ENCODE data around the gene CEP120.
"Not testable (repeated sequence)": the region's sequence is repeated elsewhere in the genome, so short reads cannot be mapped to it uniquely, and the experiment has no call there.

The CEP120 gene

GRCh38 chr5:123423278-123424149 is at the start of gene CEP120:
Gene CEP120 (minus strand): TSS chr5:123423403. CDS start chr5:123422998, 405 bp downstream.
- peak within 1 kb of the TSS; percentile 65 to 93 (median 79) for H3K4me3 ChIP-seq

DNA sequence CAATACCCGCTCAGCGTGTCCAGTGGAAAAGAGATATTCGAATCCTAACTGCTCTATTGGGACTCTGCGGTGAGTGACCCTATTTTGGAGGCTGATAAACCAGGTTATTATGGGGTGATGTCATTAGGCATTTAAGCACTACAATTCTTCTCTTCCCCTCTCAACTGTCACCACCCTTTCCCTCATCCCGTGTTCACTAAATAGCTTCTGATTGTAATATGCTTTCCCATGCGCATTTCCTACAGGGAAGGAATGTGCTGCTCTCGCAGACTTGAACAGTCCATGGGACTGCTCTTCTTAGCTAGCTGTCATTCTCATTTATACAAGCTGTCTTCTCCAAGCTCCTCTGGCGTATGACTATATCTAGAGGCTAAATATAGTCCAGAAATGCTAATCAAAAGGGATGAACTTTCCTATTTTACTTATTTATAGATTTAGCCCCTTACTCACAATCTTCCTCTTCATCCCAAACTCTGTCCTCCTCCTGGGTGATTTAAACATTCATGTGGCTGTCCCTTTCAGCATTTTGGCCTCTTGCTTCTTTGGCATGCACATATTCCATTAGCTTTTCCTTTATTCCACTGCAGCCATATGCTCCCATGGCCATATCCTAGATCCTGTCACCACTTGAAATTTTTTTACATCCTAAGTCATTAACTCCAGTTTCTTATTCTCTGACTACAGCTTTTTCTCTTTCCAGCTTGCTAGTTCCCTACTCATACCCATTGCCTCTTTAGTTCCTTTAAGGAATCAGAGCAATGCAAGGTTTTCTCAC is 49.1 kb upstream of the CEP120 start:
- Histone ChIP-seq H3K4me3 (no peak overlapping the region), H3K27ac (no peak overlapping the region)

More at GRCh38 chr5:123423278-123424149, at the start of gene CEP120:
- H3K27ac ChIP-seq, result peak within 1 kb of the TSS; percentile 82 to 97 (median 92)

- H3K27ac ChIP-seq, result no peak overlapping the region
Measured at GRCh38 chr5:123471385-123471784, 48.2 kb upstream of the CEP120 start.

DNA sequence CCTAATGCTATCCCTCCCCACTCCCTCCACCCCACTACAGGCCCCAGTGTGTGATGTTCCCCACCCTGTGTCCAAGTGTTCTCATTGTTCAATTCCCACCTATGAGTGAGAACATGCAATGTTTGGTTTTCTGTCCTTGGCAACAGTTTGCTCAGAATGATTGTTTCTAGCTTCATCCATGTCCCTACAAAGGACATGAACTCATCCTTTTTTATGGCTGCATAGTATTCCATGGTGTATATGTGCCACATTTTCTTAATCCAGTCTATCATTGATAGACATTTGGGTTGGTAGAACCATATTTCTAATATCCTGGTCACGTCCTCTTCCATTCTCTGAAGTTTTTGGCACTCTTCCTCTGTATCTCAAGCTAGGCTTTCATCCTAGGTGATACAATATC is 43.6 kb upstream of the CEP120 start:
- H3K4me3 ChIP-seq, H3K27ac ChIP-seq: not testable (repeated sequence)

More at GRCh38 chr5:123471385-123471784, 48.2 kb upstream of the CEP120 start:
- H3K4me3 ChIP-seq, result no peak overlapping the region

DNA sequence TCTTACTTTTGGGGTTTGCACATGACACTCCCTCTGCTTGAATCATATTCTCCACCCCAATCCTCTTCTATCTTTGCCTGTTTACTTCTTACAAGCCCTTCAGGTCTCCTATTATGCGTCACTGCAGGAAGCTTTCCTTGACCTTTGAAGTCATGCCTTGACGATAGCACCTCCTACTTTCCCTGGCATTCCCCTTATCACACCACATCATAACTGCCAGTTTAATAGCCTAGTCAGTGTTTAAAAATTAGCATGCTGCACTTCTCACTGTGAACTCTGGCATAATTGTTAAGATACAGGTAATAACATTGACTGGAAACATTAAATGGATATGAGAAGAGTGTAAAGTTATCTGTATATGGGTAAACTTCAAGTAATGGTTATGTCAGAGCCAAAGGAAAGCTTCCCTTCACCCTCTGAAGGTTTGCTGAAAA is 37.1 kb upstream of the CEP120 start:
- Histone ChIP-seq H3K4me3 (no peak overlapping the region), H3K27ac (no peak overlapping the region)

GRCh38 chr5:123458994-123459393 is 35.8 kb upstream of the CEP120 start:
- H3K27ac ChIP-seq, H3K4me3 ChIP-seq: not testable (repeated sequence)

DNA sequence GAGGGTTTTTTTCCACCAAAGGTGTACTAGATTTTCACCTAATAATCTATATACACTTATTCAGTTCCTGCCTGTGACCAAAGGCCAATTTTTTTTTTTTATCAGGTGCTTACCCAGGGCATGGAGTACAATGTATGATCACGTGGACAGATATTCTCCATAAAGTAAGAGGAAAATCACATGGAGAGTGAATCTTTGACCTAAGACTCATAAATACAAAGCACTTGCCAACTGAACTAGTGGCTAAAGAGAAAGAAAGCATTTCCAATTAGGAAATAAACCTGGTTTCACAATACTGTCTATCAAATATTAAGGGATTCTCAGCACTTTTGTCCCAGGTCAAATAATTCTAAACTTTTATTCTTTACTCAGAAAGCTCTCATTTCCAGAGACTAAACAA is 33.0 kb upstream of the CEP120 start:
- Histone ChIP-seq H3K4me3 (no peak overlapping the region), H3K27ac (no peak overlapping the region)

- no peak overlapping the region for H3K4me3 ChIP-seq
- no peak overlapping the region for H3K27ac ChIP-seq
Measured at GRCh38 chr5:123455640-123456039, 32.4 kb upstream of the CEP120 start.

GRCh38 chr5:123455095-123455494 is 31.9 kb upstream of the CEP120 start:
- H3K4me3 ChIP-seq, result no peak overlapping the region
- no peak overlapping the region for H3K27ac ChIP-seq

GRCh38 chr5:123454259-123454911 is 31.2 kb upstream of the CEP120 start:
- no peak overlapping the region for H3K4me3 ChIP-seq
- no peak overlapping the region for H3K27ac ChIP-seq

DNA sequence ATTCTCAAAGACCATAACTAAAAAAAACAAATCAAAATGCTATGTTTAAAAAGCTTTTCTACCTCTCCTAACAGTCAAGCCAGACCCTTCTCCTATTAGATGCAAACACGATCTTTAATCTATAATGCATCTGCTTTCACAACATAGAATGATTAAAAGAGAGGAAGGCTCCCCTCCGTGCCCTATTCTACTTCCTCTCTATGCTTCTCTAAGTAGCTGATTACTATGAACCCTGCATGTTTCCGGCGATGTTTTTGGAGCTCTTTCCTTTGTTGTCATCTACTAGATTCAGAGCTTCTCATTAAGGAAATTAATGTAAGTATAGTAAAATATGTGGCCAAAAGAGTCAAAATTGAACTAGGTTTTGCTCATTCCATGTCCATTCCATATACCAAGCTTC is 29.2 kb upstream of the CEP120 start:
- Histone ChIP-seq H3K4me3 (no peak overlapping the region), H3K27ac (no peak overlapping the region)

DNA sequence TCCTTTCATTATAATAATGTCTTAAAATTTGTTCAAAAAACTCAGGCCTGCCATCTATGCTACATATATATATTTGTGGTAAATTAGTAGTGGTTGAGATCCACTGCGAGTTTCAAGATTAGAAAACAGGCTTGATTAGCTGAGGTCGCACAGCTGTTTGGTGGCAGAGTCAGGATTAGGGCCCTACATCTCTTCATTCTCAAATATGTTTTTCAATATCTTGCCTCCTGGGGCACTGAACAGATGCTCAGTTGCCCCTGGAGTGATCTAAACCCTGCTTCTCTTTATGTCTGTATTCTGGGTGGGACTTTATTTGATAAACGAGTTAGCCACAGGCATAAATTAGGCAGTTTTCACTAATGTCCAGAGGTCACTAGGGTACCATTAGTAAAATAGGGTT is 27.8 kb upstream of the CEP120 start:
- H3K27ac ChIP-seq, result no peak overlapping the region

GRCh38 chr5:123450640-123451039 is 27.4 kb upstream of the CEP120 start:
- no peak overlapping the region for H3K4me3 ChIP-seq
- H3K27ac ChIP-seq, result no peak overlapping the region

More for the DNA sequence above, 27.8 kb upstream of the CEP120 start:
- H3K4me3 ChIP-seq, result no peak overlapping the region

GRCh38 chr5:123450114-123450513 is 26.9 kb upstream of the CEP120 start:
- Histone ChIP-seq H3K27ac (no peak overlapping the region), H3K4me3 (no peak overlapping the region)

- Histone ChIP-seq H3K27ac (no peak overlapping the region), H3K4me3 (no peak overlapping the region)
Measured at GRCh38 chr5:123449424-123449974, 26.3 kb upstream of the CEP120 start.

GRCh38 chr5:123448743-123449142 is 25.5 kb upstream of the CEP120 start:
- Histone ChIP-seq H3K4me3 (no peak overlapping the region), H3K27ac (no peak overlapping the region)

GRCh38 chr5:123448017-123448617 is 24.9 kb upstream of the CEP120 start:
- Histone ChIP-seq H3K27ac (no peak overlapping the region), H3K4me3 (no peak overlapping the region)

- Histone ChIP-seq H3K4me3 (no peak overlapping the region), H3K27ac (no peak overlapping the region)
Measured at GRCh38 chr5:123444016-123444415, 20.8 kb upstream of the CEP120 start.

GRCh38 chr5:123441408-123441807 is 18.2 kb upstream of the CEP120 start:
- no peak overlapping the region for H3K4me3 ChIP-seq
- no peak overlapping the region for H3K27ac ChIP-seq

Data from skin epidermis (tissue), 12 donors.